K562 (cell line): ENCODE measurements around the gene NIM1K. TPM values are rescaled to one million over a fixed set of nuclear protein-coding genes. Genes with fewer than 3 reads are reported as not detected.

ENCODE experiments used
- ATAC-seq: fragments of 200-7000 bp; cut with Tn5 transposase; 3 replicates; pipeline ENCODE4 v1.9.1; 2020; ENCODE audit warnings: moderate library complexity
- BruUV-seq: library from RNA; stranded (reverse); fragments of 400-500 nt; replicated peaks from 2 replicates; lab custom pipeline; 2021; lab: Mats Ljungman, UMichigan
- CTCF ChIA-PET: fragments of 300-600 bp; formaldehyde crosslinking; extraction: SDS; loops from one replicate; lab custom pipeline; 2021; ENCODE audit warnings: low intra/inter-chr PET ratio; lab: Yijun Ruan, JAX
- POLR2A ChIA-PET: fragments of 300-600, 350-650 bp; sonication (Branson Sonifier 250); formaldehyde crosslinking; extraction: SDS; loops from one replicate; lab custom pipeline; 2021; ENCODE audit warnings: antibody characterized with exemption, inconsistent platforms; lab: Yijun Ruan, JAX
- DNase-seq, 4 experiments: peaks; one replicate each; pipeline versions ENCODE4 v3.0.0 to v3.0.0-alpha.2; 2011 to 2018; ENCODE audit warnings: low spot score in 3 of 4, mixed read lengths in 3 of 4; ENCODE audit errors: extremely low read depth in 1 of 4
- FAIRE-seq: peaks from 2 replicates; lab custom pipeline; 2011; peaks lifted over from hg19 to GRCh38; lab: Jason Lieb, UNC
- H2AFZ ChIP-seq: 2 replicates; pipeline ENCODE4 v1.6.0; 2011; ENCODE audit warnings: low read depth, low read length, control low read depth, inconsistent platforms
- H3K27ac ChIP-seq: fragments of 200-600 bp; 3 replicates; pipeline ENCODE4 v1.8.0; 2011; ENCODE audit warnings: low read depth, mild to moderate bottlenecking, control low read depth, inconsistent platforms, low read length, moderate library complexity, mixed read lengths; ENCODE audit errors: extremely low read depth
- H3K27me3 ChIP-seq, 2 experiments: fragments of 300-600 bp in 1 of 2; 2 replicates in 1 of 2; 3 replicates in 1 of 2; pipeline versions ENCODE4 v1.6.0 to v1.8.0; 2011; ENCODE audit warnings: inconsistent platforms in 2 of 2, low read length in 2 of 2, mild to moderate bottlenecking in 1 of 2, mixed read lengths in 1 of 2, moderate library complexity in 1 of 2; ENCODE audit not compliant: control insufficient read depth in 2 of 2, insufficient read depth in 2 of 2
- H3K36me3 ChIP-seq: fragments of 300-600 bp; 3 replicates; pipeline ENCODE4 v1.8.0; 2011; ENCODE audit warnings: mild to moderate bottlenecking, low read length, inconsistent platforms; ENCODE audit not compliant: control insufficient read depth, insufficient read depth
- H3K4me1 ChIP-seq, 2 experiments: fragments of 200-600 bp in 1 of 2; replicated peaks in 1 of 2; 2 replicates in 1 of 2; 3 replicates in 1 of 2; pipeline versions ENCODE4 v1.5.1 to v1.8.0; 2011; ENCODE audit warnings: inconsistent platforms in 2 of 2, low read length in 2 of 2, mild to moderate bottlenecking in 1 of 2, mixed read lengths in 1 of 2, moderate library complexity in 1 of 2; ENCODE audit not compliant: control insufficient read depth in 2 of 2, insufficient read depth in 2 of 2
- H3K4me2 ChIP-seq: 2 replicates; pipeline ENCODE4 v1.6.1; 2011; ENCODE audit warnings: low read length, control low read depth, inconsistent platforms, mixed read lengths; ENCODE audit not compliant: insufficient read depth
- H3K4me3 ChIP-seq: fragments of 200-600 bp; sonication (generic), shearing (Covaris generic); 2 replicates; pipeline ENCODE4 v1.5.1; 2016; ENCODE audit warnings: control low read depth, inconsistent platforms
- H3K79me2 ChIP-seq: fragments of 200-600 bp; 3 replicates; pipeline ENCODE4 v1.8.0; 2011; ENCODE audit warnings: low read length, inconsistent platforms; ENCODE audit not compliant: control insufficient read depth, insufficient read depth
- H3K9ac ChIP-seq, 2 experiments: 2 replicates each; pipeline versions ENCODE4 v1.6.0 to v1.6.1; 2011; ENCODE audit warnings: low read depth in 2 of 2, low read length in 2 of 2, control low read depth in 1 of 2, inconsistent platforms in 1 of 2, mild to moderate bottlenecking in 1 of 2, mixed read lengths in 1 of 2; ENCODE audit not compliant: insufficient read depth in 1 of 2
- H3K9me1 ChIP-seq: one replicate; pipeline ENCODE4 v1.6.0; 2011; ENCODE audit warnings: inconsistent platforms, mild to moderate bottlenecking, low read length, moderate library complexity; ENCODE audit not compliant: control insufficient read depth, insufficient read depth
- H3K9me3 ChIP-seq: replicated peaks from 2 replicates; pipeline ENCODE4 v1.5.1; 2011; ENCODE audit warnings: low read depth, low read length, inconsistent platforms; ENCODE audit not compliant: control insufficient read depth, insufficient read depth
- H4K20me1 ChIP-seq: replicated peaks from 2 replicates; pipeline ENCODE4 v1.6.1; 2011; ENCODE audit warnings: low read length, inconsistent platforms, mixed read lengths; ENCODE audit not compliant: control insufficient read depth, insufficient read depth
- ELF4 ChIP-seq: fragments of 450-650 bp; formaldehyde crosslinking; IDR thresholded peaks from 2 replicates; pipeline ENCODE4 v1.4.0; 2022; ENCODE audit warnings: missing genetic modification characterization
- FOXJ3 ChIP-seq: sonication (generic); formaldehyde crosslinking; IDR thresholded peaks from 2 replicates; pipeline ENCODE4 v1.4.0; 2020; ENCODE audit warnings: mild to moderate bottlenecking, missing genetic modification reagents
- HNRNPH1 ChIP-seq: fragments of 200-400 bp; formaldehyde crosslinking; optimal IDR thresholded peaks from 2 replicates; pipeline ENCODE3; 2017; ENCODE audit warnings: low read depth, mild to moderate bottlenecking, low read length, moderate library complexity
- MAFG ChIP-seq: fragments of 450-650 bp; conservative IDR thresholded peaks from 2 replicates; pipeline ENCODE4 v1.6.1; 2016; ENCODE audit warnings: missing genetic modification characterization, missing compliant biosample characterization
- MTA2 ChIP-seq: fragments of 450-650 bp; IDR thresholded peaks from 2 replicates; pipeline ENCODE4 v1.6.1; 2016; ENCODE audit warnings: low read depth
- NCOR1 ChIP-seq: fragments of 450-650 bp; IDR thresholded peaks from 2 replicates; pipeline ENCODE4 v1.6.1; 2016; ENCODE audit warnings: mild to moderate bottlenecking, moderate library complexity
- RAD51 ChIP-seq: fragments of 450-650 bp; IDR thresholded peaks from 2 replicates; pipeline ENCODE4 v1.7.1; 2016; ENCODE audit warnings: low read depth, mild to moderate bottlenecking, borderline replicate concordance
- SMAD3 ChIP-seq: fragments of 450-650 bp; formaldehyde crosslinking; conservative IDR thresholded peaks from 2 replicates; pipeline ENCODE4 v1.4.0; 2020; ENCODE audit warnings: mild to moderate bottlenecking
- TAF1 ChIP-seq: IDR thresholded peaks from 2 replicates; pipeline ENCODE4 v1.6.1; 2011; ENCODE audit warnings: mild to moderate bottlenecking, low read length, moderate library complexity; ENCODE audit not compliant: insufficient read depth, control insufficient read depth, severe bottlenecking; ENCODE audit errors: extremely low read depth
- YBX1 ChIP-seq: fragments of 450-650 bp; IDR thresholded peaks from 2 replicates; pipeline ENCODE4 v1.7.1; 2016; ENCODE audit warnings: mild to moderate bottlenecking
- ZEB2 ChIP-seq: fragments of 450-650 bp; IDR thresholded peaks from 2 replicates; pipeline ENCODE4 v1.6.1; 2016
- WGBS: fragments of 100-300 bp; shearing (Covaris generic); methylation state at CpG from one replicate; pipeline ENCODE4 v1.1.6; 2016; ENCODE audit warnings: low coverage, mixed read lengths; ENCODE audit not compliant: insufficient coverage; ENCODE audit errors: missing lambda C conversion rate; 5-methylcytosine and 5-hydroxymethylcytosine counted together
- in situ Hi-C: fragments of 300-500 bp; cut with MboI; formaldehyde crosslinking; loops from 4 replicates; pipeline ENCODE4 v1.15.0; 2018; ENCODE audit warnings: inconsistent platforms, mixed read lengths
- intact Hi-C: fragments of 100-400 bp; cut with micrococcal nuclease; formaldehyde crosslinking; loops from 2 replicates; pipeline ENCODE4 v1.14.2; 2022
- polyA plus RNA-seq, 8 experiments: library from polyadenylated mRNA; depleted of rRNA in 4 of 8; stranded (reverse) in 5 of 8; unstranded in 3 of 8; fragments of >200 nt; fragmentation: Nextera tagmentation in 2 of 8; fragmentation: Illumina TruSeq in 1 of 8; extraction: Ambion mirVana in 2 of 8; extraction: Trizol in 1 of 8; gene quantifications; 2 replicates each; pipeline versions ENCODE4 v1.2.1 to v1.2.3, GENCODE V29; 2011 to 2014; ENCODE audit warnings: inconsistent platforms in 1 of 8, missing spikeins in 1 of 8
- total RNA-seq, 7 experiments: library from RNA; depleted of rRNA in 6 of 7; stranded (reverse); fragments of >200 nt in 6 of 7; fragmentation: Illumina TruSeq in 2 of 7; extraction: Trizol in 2 of 7; gene quantifications; 2 replicates each; pipeline versions ENCODE4 v1.2.1 to v1.2.3, GENCODE V29; 2011 to 2021; ENCODE audit warnings: low replicate concordance in 1 of 7
- TF ChIP-seq, protein P1 (sequence below): sonication (generic); formaldehyde crosslinking; IDR thresholded peaks from 2 replicates; pipeline ENCODE4 v1.5.0; 2020; ENCODE audit warnings: missing genetic modification reagents
- TF ChIP-seq, protein P2 (sequence below), 2 experiments: fragments of 450-650 bp in 1 of 2; sonication (generic) in 1 of 2; formaldehyde crosslinking in 1 of 2; IDR thresholded peaks in 1 of 2; conservative IDR thresholded peaks in 1 of 2; 2 replicates each; pipeline versions ENCODE4 v1.6.1 to v1.8.1; 2016 to 2023; ENCODE audit warnings: mild to moderate bottlenecking in 2 of 2, moderate library complexity in 2 of 2, inconsistent platforms in 1 of 2, missing genetic modification reagents in 1 of 2
- TF ChIP-seq, protein P3 (sequence below): fragments of 450-650 bp; IDR thresholded peaks from 2 replicates; pipeline ENCODE4 v1.6.1; 2017; ENCODE audit warnings: mild to moderate bottlenecking, moderate library complexity
- TF ChIP-seq, protein P4 (sequence below): sonication (generic); formaldehyde crosslinking; IDR thresholded peaks from 2 replicates; pipeline ENCODE4 v1.8.1; 2023; ENCODE audit warnings: mild to moderate bottlenecking, missing genetic modification reagents
- TF ChIP-seq, protein P5 (sequence below): fragments of 450-650 bp; formaldehyde crosslinking; IDR thresholded peaks from 2 replicates; pipeline ENCODE4 v1.4.0; 2020; ENCODE audit warnings: mild to moderate bottlenecking, mixed read lengths

The NIM1K gene
- total and polyA plus RNA-seq, 9 of the 15 experiments (the other 6 are each of a cell fraction or from before 2014, with no cell fraction given) = 0.03 to 0.34 (median 0.08) TPM; not detected in 3

DNA sequence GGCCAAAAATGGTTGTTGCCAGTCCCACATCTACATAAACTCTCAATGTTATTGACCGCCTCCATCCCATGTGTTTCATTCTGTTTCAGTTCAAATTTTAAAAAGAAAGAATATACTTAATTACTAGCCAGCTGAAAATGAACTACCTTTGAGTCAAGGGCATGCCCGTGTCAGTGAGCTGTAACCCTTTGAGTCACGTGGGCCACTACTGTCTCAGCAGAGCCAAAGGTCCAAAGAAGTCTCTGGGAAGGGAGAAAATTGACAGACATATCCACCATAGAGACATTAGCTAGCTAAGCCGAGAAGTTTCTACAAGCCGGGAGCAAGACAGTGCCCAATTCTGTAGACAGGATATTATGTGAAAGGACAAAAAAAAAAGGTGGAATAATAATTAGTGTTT, 59.7 kb downstream of the NIM1K start:
- Histone ChIP-seq H3K36me3 (no peaks in the 10 kb centered on the region), H3K4me1 (peaks cover 0 to 6% of the 10 kb centered on the region in 2 experiments; a peak in 1 of 5 replicates), H3K4me2 (no peak overlapping the region), H3K9me1 (no peaks in the 10 kb centered on the region), H3K27ac (no peak overlapping the region), H2AFZ (peak overlapping the region; percentile 67; the same call in 1 of the 2 replicates), H3K9me3 (no peaks in the 10 kb centered on the region), H4K20me1 (no peaks in the 10 kb centered on the region), H3K27me3 (no peaks in the 10 kb centered on the region; a peak in 2 of 5 replicates), H3K4me3 (no peak overlapping the region), H3K9ac (no peak overlapping the region), H3K79me2 (no peaks in the 10 kb centered on the region)
- intact Hi-C loops = no loop called here
- in situ Hi-C loops = no loop called here
- ATAC-seq (no peak), DNase-seq (no peak), FAIRE-seq (no peak)
- ChIA-PET CTCF (no interaction called here), POLR2A (no interaction called here)
- 19% methylated on average over 5 of the region's 5 CpGs for WGBS
- BruUV-seq = no TSS peak
- TF ChIP-seq, protein P1, sequence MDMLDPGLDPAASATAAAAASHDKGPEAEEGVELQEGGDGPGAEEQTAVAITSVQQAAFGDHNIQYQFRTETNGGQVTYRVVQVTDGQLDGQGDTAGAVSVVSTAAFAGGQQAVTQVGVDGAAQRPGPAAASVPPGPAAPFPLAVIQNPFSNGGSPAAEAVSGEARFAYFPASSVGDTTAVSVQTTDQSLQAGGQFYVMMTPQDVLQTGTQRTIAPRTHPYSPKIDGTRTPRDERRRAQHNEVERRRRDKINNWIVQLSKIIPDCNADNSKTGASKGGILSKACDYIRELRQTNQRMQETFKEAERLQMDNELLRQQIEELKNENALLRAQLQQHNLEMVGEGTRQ (CRISPR knock-in tag) = peak; percentile 74
- TF ChIP-seq NCOR1 (no peak), RAD51 (peak; percentile 64), MTA2 (no peak), ELF4 (no peak), TAF1 (no peak), HNRNPH1 (no peak), MAFG (no peak), YBX1 (no peak), FOXJ3 (no peak), SMAD3 (CRISPR knock-in tag) (no peak), ZEB2 (no peak)
- TF ChIP-seq, protein P2, sequence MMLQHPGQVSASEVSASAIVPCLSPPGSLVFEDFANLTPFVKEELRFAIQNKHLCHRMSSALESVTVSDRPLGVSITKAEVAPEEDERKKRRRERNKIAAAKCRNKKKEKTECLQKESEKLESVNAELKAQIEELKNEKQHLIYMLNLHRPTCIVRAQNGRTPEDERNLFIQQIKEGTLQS (IDR thresholded peaks at IDR 0.05) = no peak
- TF ChIP-seq, protein P2 (CRISPR knock-in tag; conservative IDR thresholded peaks at IDR 0.05) = no peak
- TF ChIP-seq, protein P3, sequence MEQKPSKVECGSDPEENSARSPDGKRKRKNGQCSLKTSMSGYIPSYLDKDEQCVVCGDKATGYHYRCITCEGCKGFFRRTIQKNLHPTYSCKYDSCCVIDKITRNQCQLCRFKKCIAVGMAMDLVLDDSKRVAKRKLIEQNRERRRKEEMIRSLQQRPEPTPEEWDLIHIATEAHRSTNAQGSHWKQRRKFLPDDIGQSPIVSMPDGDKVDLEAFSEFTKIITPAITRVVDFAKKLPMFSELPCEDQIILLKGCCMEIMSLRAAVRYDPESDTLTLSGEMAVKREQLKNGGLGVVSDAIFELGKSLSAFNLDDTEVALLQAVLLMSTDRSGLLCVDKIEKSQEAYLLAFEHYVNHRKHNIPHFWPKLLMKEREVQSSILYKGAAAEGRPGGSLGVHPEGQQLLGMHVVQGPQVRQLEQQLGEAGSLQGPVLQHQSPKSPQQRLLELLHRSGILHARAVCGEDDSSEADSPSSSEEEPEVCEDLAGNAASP = no peak
- TF ChIP-seq, protein P4, sequence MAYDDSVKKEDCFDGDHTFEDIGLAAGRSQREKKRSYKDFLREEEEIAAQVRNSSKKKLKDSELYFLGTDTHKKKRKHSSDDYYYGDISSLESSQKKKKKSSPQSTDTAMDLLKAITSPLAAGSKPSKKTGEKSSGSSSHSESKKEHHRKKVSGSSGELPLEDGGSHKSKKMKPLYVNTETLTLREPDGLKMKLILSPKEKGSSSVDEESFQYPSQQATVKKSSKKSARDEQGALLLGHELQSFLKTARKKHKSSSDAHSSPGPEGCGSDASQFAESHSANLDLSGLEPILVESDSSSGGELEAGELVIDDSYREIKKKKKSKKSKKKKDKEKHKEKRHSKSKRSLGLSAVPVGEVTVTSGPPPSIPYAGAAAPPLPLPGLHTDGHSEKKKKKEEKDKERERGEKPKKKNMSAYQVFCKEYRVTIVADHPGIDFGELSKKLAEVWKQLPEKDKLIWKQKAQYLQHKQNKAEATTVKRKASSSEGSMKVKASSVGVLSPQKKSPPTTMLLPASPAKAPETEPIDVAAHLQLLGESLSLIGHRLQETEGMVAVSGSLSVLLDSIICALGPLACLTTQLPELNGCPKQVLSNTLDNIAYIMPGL (CRISPR knock-in tag) = no peak
- TF ChIP-seq, protein P5, sequence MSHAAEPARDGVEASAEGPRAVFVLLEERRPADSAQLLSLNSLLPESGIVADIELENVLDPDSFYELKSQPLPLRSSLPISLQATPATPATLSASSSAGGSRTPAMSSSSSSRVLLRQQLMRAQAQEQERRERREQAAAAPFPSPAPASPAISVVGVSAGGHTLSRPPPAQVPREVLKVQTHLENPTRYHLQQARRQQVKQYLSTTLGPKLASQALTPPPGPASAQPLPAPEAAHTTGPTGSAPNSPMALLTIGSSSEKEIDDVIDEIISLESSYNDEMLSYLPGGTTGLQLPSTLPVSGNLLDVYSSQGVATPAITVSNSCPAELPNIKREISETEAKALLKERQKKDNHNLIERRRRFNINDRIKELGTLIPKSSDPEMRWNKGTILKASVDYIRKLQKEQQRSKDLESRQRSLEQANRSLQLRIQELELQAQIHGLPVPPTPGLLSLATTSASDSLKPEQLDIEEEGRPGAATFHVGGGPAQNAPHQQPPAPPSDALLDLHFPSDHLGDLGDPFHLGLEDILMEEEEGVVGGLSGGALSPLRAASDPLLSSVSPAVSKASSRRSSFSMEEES (CRISPR knock-in tag) = 0 out of 2 replicates have a peak, but pooled peaks have one; percentile 7
